T-helper 2 cell treated with Interferon-gamma antibody and Interleukin-4, amounts not matched to agents 100 ng/mL and 5 ng/mL, for 36 hours (primary cell): ENCODE results near the gene TAS2R13. TPM values are rescaled to one million over a fixed set of nuclear protein-coding genes. Genes with fewer than 3 reads are reported as not detected.

Source experiments
- intact Hi-C: fragments of 100-400 bp; cut with micrococcal nuclease; formaldehyde crosslinking; loops from one replicate; pipeline ENCODE4 v1.15.1; 2023
- total RNA-seq: library from RNA; stranded (reverse); gene quantifications from 2 replicates; pipeline ENCODE4 v1.2.3, GENCODE V29; 2022

TAS2R13 gene
- total RNA-seq, 1 donor from 2014 or later: 1.7 TPM

- intact Hi-C loops: no loop called here
These were observed 36.0 kb downstream of the TAS2R13 start for GRCh38 chr12:10873378-10873777.

GRCh38 chr12:10867381-10867780 lies 42.0 kb downstream of the TAS2R13 start:
- intact Hi-C loops: no loop called here

GRCh38 chr12:10863512-10864218 lies 45.7 kb downstream of the TAS2R13 start:
- intact Hi-C loops: no loop called here

- intact Hi-C loops: no loop called here
These were observed 48.0 kb downstream of the TAS2R13 start for GRCh38 chr12:10861366-10861765.

Other genes with a start within 250 kb of the TAS2R13 start
- 0.32 and 1.7 TPM in 2 replicates for gene STYK1, start 235.5 kb downstream of the TAS2R13 start, total RNA-seq
- gene YBX3, start 186.2 kb downstream of the TAS2R13 start, total RNA-seq: 57.9 and 60.7 TPM in 2 replicates
- gene TAS2R7, start 106.9 kb downstream of the TAS2R13 start, total RNA-seq: not detected in 2 replicates
- not detected in 2 replicates for gene TAS2R8, start 102.3 kb downstream of the TAS2R13 start, total RNA-seq
- gene TAS2R9, start 99.4 kb downstream of the TAS2R13 start, total RNA-seq: not detected in 2 replicates
- gene TAS2R10, start 83.2 kb downstream of the TAS2R13 start, total RNA-seq: 1.1 and 1.3 TPM in 2 replicates
- 2.5 and 3.7 TPM in 2 replicates for gene PRR4, start 60.1 kb downstream of the TAS2R13 start, total RNA-seq
- gene PRH1, start 25.3 kb downstream of the TAS2R13 start, total RNA-seq: 18.0 and 20.7 TPM in 2 replicates
- gene PRH2, start 19.7 kb upstream of the TAS2R13 start, total RNA-seq: not detected in 2 replicates
- gene TAS2R14, start 29.7 kb upstream of the TAS2R13 start, total RNA-seq: 3.2 and 4.1 TPM in 2 replicates
- 1.6 and 2.0 TPM in 2 replicates for gene TAS2R50, start 77.3 kb upstream of the TAS2R13 start, total RNA-seq
- 2.3 and 2.9 TPM in 2 replicates for gene TAS2R20, start 88.7 kb upstream of the TAS2R13 start, total RNA-seq
- gene TAS2R19, start 113.1 kb upstream of the TAS2R13 start, total RNA-seq: 3.1 and 3.5 TPM in 2 replicates
- 3.9 and 4.2 TPM in 2 replicates for gene TAS2R31, start 121.8 kb upstream of the TAS2R13 start, total RNA-seq
- gene TAS2R46, start 152.7 kb upstream of the TAS2R13 start, total RNA-seq: 1.9 and 2.2 TPM in 2 replicates
- 0.55 and 1.2 TPM in 2 replicates for gene TAS2R43, start 182.8 kb upstream of the TAS2R13 start, total RNA-seq
- gene TAS2R30, start 225.1 kb upstream of the TAS2R13 start, total RNA-seq: 3.7 and 3.8 TPM in 2 replicates